HG03575 (cell line): Measurements from ENCODE around the gene NGEF.
"Not testable (repeated sequence)": the region's sequence is repeated elsewhere in the genome, so short reads cannot be mapped to it uniquely, and the experiment has no call there.

ENCODE experiments used
- ATAC-seq: cut with Tn5 transposase; IDR thresholded peaks from one replicate; pipeline ENCODE4 v1.9.1; 2021; ENCODE audit not compliant: unreplicated experiment, insufficient number of reproducible peaks, low FRiP score; ENCODE audit errors: extremely low read depth

Gene NGEF

DNA sequence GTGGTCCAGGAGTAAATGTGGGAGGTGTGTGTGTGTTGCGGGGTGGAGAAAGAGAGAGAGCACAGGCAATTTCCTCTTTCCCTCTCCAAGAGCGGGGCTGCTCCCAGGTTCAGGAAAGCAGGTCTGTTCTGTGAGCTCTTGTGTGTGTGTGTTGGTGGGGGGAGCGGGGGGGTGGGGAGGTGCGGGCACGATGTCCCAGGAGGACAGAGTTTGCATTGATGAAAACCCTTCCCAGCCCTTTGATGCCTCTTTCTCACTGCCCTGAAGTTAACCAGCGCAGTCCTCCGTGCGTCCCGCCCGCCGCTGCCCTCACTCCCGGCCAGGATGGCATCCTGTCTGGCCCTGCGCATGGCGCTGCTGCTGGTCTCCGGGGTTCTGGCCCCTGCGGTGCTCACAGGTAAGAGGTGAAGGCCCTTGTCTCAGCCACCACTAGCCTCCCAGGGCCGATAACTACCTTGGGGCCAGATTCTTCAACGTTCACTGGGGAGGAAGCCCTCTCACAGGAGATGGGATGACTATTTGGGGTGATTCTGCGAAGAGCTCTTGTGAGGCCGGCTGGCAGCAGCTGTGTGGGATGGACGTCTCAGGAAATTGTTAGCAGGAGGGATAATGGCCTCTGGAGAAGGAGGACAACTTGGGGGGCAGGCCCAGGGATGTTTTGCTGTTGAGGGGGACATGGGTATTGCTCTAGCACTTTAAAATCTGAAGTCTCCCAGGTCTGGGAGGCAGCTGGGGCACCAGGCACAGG, 142.9 kb downstream of the NGEF start, which contains the start of gene SNORC:
Gene SNORC, plus strand, starts transcription at position 247 of the 748 bp plus-strand sequence. Its CDS starts 78 bp downstream, at position 325.
- no peak for ATAC-seq

DNA sequence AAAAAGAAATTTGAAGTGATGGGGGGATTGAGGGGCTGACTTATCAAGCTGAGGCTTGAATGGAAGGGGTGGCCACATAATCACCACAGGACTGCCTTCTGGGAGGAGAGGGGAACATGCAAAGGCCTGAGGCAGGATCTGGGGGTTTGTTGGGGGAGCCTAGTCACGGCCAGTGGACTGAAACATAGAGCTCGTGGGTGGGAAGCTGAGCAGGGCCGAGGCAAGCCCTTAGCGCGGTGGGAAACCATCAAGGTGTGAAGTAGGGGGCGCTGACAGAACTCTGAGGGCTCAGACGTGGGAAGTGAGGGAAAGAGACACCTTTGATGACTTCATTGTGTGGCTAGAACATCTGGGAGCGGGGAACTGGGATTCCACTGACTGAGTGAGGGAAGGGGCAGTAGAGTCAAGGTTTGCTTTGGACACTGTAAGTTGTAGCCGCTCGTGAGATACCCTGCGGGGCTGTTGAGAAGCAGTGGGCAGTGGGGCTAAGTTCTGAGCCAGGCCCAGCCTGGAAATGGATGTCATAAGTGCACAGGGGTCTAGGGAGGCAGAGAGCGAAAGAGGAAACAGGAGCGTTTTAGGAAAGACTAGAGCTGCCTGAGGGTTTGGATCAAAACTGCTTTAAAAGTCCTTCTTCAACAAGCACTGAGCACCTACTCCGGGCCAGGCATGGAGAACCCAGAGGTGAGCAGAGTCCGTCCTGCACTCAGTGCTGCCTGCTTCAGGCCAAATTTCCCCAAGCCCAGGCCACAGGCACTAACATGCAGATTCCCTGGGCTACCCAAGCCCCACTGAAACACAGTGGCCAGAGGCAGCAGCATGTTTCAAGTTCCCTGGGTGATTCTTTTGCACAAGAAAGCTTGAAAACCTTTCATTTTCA, 143.7 kb downstream of the NGEF start:
- ATAC-seq, result no peak

DNA sequence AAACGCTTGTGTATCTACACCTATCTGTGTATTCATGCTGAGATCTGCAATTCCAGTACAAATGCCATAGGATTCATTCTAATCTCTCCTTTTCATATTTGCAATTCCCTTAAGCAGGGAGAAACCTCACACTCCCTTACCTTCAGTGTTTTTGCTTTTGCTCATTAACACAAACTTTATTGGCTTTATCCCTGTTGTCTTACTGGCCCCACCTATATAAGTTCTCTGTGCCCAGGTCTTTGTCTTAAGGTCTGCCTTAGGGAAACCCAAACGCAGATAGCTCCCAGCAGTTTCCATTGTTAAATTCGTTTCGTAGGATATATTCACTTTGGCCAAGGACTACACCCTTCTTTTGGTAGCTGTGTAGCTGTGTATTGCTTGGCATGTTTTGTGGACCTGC, 147.0 kb downstream of the NGEF start:
- no peak for ATAC-seq

DNA sequence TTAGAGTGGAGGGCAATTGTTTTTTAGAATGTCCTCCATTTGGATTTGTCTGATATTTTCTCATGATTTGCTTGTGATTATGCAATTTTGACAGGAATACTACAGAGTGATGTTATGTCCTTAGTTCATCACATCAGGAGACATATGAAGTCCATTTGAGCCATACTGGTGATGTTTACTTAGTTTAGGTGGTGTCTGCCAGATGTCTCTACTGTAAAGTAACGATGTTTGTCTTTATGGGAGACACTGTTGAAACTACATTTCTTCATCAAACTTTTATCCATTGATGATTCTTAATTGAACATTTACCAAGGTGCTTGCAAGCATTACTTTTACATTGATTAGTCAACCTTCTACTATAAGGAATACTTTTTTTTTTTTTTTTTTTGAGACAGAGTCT, 147.9 kb downstream of the NGEF start:
- no peak for ATAC-seq

DNA sequence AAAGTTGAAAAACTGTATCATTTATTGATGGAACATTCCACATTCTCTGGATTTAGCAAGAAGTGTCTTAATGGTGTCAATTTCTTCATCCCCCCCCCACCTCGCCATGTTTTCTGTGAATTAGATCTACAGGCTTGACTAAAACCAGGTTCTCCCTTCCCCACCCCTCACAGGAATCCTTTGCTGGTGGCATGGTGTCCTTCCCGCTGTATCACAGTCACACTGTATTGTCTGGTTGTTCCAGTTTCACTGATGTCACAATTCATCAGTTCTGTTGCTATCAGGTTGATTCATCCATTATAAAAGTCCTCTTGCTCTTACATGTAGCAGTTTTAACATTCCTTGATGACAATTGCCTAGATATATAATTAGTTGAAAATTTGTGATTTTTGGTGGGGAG, 149.1 kb downstream of the NGEF start:
- ATAC-seq, result no peak

DNA sequence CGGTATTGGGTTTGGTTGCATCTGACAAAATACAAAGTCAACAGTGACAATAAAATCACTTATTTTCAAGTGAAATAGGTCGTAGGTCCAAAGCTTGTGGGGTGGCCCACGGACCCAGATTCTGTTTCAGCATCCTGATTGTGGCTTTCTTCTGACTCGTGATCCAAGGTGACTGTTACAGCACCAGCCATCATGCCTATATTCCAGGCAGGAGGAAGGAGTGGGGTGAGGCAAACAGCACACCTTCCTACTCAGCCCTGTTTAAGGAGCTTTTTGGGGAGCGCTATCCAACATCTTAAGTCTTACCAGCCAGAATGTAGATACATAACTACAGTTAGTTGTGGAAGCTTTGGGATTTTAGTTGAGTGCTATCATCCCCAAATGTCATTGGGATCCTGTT, 151.7 kb downstream of the NGEF start:
- ATAC-seq, result no peak

DNA sequence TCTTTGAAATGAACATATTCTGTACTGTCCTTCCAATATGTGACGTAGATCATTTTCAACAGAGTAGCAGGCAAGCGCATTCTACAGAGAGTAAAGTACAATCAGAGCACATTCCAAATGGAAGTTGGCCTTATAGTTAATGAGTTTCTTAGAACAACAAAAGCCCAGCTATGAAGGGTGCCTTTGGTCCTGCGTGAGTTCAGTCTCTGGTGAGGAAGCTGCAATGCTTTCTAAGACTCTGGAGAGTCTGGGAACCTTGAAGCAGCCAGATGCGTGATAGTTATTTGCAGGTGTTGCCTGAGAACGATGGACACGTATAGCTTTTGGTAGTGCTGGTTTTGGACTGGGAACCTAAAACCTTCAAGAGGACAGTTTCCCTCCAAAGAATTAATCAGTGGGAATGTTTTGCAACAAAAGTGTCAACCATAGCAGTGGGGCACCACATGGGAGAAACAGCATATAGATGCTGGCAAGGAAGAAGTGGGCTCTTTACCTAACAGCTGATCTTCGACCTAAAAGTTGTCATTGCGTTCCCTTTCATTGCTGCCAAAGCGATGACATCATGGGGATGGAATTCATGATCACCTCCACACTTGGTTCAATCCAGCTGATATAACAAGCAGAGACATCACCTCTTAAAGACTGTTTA, 152.3 kb downstream of the NGEF start:
- ATAC-seq, result no peak

DNA sequence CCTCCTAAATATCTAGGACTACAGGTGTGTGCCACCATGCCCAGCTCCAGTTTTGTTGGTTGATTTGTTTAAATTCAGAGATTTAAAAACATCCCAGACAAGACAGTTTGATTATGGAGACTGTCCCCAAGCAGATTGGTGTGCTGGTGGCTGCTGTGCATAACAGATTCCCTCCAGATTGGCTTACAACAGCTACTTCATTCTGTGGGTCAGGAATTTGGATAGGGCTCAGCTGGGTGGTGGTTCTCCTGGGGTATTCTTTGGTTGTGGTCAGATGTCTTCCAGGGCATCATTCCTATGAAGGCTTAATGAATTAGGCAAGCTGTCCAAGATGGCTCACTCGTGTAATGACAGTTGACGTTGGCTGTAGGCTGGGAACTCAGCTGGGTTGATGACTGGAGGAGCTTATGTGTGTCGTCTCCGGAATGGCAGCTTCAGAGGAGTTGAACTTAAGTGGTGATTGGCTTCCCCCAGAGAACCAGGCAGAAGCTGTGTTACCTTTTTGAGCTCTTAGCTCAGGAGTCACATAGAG, 153.6 kb downstream of the NGEF start:
- no peak for ATAC-seq

DNA sequence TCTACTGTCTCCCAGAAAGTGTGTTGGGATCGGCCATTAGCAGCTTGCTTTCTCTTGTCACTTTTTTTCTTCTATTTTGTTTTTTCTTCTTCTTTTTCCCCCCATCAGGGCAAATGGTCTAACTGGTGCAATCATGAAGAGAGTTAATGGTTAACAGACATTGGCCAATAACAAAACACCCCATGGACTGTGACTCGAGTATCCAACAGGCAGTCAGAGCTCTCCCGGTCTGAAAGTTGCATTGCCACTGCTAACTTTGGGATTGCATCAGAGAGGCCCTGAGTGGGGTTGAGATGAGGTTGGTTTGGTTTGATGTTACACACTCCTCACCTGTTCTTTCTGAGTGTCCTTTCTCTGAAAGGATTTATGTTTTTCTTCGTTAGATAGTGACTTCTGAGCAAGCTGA, 155.9 kb downstream of the NGEF start:
- ATAC-seq, result no peak

DNA sequence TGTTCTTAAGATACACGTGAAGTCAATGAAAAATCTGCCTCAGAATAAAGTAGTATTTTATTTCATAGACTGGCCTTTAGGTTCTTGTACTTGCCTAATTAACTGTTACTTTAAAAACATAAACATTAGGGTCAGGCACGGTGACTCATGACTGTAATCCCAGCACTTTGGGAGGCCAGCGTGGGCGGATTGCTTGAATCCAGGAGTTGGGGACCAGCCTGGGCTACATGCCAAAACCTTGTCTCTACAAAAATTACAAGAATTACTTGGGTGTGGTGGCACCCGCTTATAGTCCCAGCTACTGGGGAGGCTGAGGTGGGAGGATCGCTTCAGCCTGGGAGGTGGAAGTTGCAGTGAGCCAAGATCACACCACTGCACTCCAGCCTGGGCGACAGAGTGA, 159.0 kb downstream of the NGEF start:
- no peak for ATAC-seq

DNA sequence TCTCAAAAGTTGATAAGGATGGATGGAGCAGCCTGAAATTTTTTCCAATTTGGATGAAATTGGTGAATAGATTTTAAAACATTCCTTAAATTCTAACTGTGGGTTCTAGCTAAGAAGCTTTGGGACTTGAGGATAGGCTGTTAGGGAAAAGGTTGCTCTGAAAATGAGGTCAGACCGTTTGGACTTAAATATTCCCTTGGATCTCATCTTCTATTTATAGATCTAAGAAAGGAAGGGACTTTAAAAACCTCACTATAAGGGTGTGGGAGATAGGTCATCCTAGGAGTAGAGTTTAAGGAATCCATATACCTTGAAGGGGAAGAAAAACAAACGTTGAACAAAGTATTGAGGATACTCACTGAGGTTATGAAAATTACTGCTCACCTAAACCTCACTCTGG, 160.4 kb downstream of the NGEF start:
- no peak for ATAC-seq

DNA sequence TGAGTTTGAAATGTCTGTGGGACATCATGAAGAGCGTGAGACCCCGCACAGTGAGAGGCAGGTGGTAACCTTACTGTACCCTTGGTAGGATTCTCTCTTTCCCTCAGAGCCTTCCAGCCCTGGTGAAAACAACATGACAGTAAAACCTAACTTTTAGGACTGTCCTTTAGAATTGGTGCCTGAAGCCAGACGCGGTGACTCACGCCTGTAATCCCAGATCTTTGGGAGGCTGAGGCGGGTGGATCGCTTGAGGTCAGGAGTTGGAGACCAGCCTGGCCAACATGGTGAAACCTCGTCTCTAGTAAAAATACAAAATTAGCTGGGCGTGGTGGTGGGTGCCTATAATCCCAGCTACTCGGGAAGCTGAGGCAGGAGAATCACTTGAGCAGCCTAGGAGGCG, 161.0 kb downstream of the NGEF start:
- not testable (repeated sequence) for ATAC-seq

DNA sequence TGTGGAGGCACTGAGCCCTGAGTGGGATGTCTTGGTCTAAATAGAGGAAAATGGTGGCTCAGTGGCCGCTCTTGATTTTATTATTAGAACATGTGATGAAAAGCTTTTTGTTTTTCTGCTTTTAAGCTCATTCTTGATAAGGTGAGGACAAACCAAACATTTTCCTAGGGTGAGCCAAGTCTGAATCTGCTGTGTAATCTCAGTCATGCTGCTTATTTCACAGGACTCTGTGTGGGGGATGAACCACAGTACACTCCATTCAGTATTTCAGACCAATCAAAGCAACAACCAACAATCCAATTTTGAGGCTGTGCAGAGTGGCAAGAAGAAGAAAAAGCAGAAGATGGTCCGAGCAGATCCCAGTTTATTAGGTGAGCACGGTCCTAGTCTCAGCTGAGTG, 163.0 kb downstream of the NGEF start:
- no peak for ATAC-seq

DNA sequence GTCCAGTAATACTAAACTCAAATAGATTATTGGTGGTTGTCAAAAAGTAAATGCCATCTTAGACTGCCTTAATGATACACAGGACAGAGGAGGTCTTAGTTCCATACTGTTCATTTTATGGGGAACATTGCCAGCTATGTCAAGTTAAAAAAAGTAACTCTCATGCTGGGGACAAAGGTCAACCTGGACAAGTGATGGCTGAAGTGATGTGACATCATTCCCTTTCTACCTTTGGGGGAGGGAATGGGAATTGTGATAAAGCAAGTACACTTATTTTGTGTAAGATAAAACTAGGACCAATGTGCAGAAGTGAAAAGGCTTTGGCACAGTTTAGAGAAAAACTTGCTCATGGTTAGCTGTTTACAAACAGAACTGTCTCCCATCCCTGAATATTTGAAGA, 167.0 kb downstream of the NGEF start:
- no peak for ATAC-seq

DNA sequence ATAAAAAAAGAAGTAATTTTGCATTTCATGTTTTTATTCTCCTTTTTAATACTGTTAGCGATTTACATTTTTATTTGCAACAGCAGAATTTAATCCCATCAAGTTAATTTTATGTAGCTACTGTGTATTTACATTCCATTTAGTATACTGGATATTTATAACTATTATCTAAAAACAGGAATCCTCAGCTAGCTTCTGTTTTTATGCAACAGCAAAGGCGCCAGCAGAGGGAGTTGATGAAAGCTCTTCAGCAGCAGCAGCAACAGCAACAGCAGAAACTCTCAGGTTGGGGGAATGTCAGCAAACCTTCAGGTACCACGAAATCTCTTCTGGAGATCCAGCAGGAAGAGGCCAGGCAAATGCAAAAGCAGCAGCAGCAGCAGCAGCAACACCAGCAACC, 169.2 kb downstream of the NGEF start:
- ATAC-seq, result no peak

DNA sequence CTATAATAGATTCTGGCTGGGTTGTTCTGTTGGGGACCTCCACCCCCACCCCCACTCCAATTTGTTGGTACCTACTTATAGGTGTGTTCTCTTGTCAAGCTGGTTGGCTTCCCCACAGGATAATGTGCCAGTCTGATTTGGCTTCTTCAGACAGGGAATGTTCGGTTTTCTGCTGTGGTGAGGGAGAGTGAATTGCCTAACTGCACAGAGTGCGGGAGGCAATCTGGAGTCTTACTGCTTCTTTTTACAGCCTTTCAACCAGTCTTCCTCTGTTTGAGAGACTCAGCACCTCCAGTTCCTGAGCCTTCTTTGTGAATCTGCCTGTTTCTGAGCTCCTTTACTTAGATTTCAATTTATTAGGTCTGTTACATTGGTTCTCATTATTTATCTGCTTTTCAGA, 170.4 kb downstream of the NGEF start:
- ATAC-seq, result no peak

DNA sequence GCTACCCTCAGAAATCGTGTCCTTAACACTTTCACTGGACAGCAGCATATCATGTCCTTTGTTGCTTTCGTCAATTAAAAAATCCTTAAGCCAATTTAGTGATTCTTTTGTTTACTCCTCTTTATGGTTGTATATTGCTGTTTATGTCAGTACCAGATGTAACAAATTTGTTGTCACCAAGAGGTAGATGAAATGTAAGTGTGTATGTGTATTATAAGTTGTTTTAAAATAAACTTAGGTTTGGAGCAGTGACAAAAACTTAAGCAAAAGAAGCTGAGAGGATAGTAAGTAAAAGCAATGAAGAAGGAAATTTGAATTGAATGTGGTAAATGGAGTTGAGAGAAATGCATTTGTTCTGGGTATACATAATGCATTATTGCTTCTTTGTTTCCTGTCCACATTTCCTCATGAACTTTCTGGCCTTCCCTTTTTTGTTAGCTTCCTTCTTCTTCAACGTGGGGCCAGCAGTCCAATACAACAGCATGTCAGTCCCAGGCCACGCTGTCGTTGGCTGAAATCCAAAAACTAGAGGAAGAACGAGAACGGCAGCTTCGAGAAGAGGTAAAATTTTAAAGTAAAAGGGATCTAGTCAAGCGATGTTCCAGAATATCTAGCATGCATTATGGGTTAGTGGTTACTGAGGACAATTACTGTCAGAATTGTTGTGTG, 173.5 kb downstream of the NGEF start:
- no peak for ATAC-seq

DNA sequence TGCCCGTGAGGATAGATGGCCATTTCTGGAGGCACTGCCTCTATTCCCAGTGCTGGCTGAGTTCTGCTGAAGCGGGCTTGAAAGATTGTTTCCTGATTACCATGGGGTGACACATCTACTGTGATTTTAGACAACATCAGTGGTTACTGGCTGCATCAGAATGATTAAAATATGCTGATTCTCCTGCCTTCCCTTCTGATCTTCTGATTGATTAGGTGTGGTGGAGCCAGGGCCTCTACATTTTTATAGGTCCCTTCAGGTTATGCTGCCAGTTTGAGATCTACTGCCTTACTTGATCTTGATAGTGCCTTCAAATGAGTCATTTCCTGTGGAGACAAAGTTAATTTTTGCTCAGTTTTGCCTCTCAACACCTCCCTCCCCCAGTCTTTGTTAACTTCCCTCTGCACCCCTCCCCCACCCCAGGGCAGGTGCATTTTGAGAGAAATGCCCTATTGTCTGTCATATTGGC, 174.6 kb downstream of the NGEF start:
- no peak for ATAC-seq

DNA sequence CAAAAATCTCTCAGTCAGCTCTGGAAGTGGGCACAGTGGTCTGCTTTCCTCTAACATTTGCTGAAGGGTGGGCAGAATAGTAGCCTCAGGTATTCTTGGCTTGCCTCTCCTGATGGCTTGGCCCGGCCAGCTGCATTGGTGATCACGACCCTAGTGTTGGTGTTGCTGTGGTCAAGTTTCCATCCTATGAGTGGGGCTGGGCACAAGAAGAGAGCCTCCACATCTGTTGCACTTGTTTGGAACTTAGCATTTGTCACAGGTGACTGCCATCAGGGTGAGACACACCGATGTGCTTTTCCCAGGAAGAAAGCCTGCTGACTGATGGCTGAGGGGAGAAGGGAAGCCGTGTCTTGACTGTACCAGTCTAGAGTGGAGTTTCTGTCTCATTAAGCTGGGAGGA, 176.1 kb downstream of the NGEF start:
- no peak for ATAC-seq
